ENCODE data around the gene SPOCD1.

GRCh38 chr1:31862071-31862470 is 46.2 kb upstream of the SPOCD1 start:
- TF ChIP-seq CTCF (IDR thresholded peaks at IDR 0.05) = no peak
- TF ChIP-seq POLR2A (IDR thresholded peaks at IDR 0.05) = no peak

Measured in ovary (tissue), 3 donors.